ENCODE results near the gene GTF2IRD1. TPM values are rescaled to one million over a fixed set of nuclear protein-coding genes. Genes with fewer than 3 reads are reported as not detected.

GTF2IRD1 gene, protein sequence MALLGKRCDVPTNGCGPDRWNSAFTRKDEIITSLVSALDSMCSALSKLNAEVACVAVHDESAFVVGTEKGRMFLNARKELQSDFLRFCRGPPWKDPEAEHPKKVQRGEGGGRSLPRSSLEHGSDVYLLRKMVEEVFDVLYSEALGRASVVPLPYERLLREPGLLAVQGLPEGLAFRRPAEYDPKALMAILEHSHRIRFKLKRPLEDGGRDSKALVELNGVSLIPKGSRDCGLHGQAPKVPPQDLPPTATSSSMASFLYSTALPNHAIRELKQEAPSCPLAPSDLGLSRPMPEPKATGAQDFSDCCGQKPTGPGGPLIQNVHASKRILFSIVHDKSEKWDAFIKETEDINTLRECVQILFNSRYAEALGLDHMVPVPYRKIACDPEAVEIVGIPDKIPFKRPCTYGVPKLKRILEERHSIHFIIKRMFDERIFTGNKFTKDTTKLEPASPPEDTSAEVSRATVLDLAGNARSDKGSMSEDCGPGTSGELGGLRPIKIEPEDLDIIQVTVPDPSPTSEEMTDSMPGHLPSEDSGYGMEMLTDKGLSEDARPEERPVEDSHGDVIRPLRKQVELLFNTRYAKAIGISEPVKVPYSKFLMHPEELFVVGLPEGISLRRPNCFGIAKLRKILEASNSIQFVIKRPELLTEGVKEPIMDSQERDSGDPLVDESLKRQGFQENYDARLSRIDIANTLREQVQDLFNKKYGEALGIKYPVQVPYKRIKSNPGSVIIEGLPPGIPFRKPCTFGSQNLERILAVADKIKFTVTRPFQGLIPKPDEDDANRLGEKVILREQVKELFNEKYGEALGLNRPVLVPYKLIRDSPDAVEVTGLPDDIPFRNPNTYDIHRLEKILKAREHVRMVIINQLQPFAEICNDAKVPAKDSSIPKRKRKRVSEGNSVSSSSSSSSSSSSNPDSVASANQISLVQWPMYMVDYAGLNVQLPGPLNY
- 37.0 TPM for polyA plus RNA-seq (2012; ENCODE audit: insufficient read length, low read depth)

DNA sequence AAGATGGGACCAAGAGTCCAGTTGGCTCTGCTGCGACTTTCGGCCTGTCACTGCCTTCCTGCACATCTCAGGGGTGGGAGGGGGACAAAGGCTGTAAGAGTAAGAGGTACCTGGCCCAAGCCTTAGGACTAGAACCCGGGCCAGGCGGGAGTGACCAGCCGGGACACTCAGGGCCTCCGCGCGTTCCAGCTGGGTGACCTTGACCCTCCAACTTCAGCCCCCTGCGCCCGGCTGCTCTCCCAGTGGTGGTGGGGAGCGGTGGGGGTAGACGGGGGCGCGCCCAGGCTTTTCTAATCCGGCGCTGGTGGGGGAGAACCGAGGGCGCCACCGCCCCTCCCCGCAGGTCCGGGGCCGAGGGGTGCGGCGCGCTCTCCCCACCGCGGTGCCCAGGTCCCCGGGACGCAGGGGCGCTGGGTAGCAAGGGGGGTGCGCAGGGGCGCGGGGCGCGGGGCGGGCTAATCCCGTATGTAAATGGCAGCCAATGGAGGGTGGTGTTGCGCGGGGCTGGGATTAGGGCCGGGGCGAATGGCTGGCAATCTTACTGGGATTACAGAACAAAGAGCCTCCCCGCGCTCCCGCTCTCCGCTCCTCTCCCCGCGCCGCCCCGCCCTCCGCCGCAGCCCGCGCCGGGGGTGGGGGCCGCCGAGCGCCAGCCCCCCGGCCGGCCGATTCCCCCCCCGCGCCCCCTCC lies at the start of gene GTF2IRD1:
GTF2IRD1 (plus strand) TSS at position 585 of the 690 bp plus-strand sequence. CDS start 54,175 bp downstream, outside the sequence.
- no peak for TF ChIP-seq TAF1 (IDR thresholded peaks at IDR 0.05; ENCODE audit: borderline replicate concordance, insufficient read depth, low read length)
- TF ChIP-seq POLR2AphosphoS5 (IDR thresholded peaks at IDR 0.05; ENCODE audit: low read depth, low read length) = no peak
- TF ChIP-seq, protein P1, sequence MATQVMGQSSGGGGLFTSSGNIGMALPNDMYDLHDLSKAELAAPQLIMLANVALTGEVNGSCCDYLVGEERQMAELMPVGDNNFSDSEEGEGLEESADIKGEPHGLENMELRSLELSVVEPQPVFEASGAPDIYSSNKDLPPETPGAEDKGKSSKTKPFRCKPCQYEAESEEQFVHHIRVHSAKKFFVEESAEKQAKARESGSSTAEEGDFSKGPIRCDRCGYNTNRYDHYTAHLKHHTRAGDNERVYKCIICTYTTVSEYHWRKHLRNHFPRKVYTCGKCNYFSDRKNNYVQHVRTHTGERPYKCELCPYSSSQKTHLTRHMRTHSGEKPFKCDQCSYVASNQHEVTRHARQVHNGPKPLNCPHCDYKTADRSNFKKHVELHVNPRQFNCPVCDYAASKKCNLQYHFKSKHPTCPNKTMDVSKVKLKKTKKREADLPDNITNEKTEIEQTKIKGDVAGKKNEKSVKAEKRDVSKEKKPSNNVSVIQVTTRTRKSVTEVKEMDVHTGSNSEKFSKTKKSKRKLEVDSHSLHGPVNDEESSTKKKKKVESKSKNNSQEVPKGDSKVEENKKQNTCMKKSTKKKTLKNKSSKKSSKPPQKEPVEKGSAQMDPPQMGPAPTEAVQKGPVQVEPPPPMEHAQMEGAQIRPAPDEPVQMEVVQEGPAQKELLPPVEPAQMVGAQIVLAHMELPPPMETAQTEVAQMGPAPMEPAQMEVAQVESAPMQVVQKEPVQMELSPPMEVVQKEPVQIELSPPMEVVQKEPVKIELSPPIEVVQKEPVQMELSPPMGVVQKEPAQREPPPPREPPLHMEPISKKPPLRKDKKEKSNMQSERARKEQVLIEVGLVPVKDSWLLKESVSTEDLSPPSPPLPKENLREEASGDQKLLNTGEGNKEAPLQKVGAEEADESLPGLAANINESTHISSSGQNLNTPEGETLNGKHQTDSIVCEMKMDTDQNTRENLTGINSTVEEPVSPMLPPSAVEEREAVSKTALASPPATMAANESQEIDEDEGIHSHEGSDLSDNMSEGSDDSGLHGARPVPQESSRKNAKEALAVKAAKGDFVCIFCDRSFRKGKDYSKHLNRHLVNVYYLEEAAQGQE (IDR thresholded peaks at IDR 0.05; ENCODE audit: insufficient read depth in 1 of 2, low read depth in 2 of 2, low read length in 2 of 2) = no peak
- no peak for TF ChIP-seq FOXP2 (optimal IDR thresholded peaks at IDR 0.05; ENCODE audit: borderline replicate concordance, extremely low read depth, extremely low read length, insufficient read depth)

DNA sequence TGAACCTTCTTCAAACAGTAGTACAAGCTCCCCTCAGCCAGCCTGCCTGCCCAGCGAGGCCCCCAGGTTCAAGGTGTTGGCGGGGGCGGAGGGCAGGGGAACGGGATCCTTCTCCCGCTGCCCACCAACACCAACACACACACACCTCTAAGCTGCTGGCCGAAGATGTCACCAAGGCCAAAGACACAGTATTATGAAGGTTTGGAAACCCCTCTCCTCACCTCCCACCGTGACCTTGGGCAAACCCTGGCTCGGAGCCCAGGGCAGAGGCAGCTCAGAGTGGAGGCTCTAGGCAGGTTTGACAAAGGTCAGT lies 49.4 kb upstream of the GTF2IRD1 start:
- no peak for TF ChIP-seq SIN3A (IDR thresholded peaks at IDR 0.05; ENCODE audit: borderline replicate concordance, insufficient read depth, low read length)
- TF ChIP-seq FOXP2 (optimal IDR thresholded peaks at IDR 0.05; ENCODE audit: borderline replicate concordance, extremely low read depth, extremely low read length, insufficient read depth) = no peak
- no peak for TF ChIP-seq TAF1 (IDR thresholded peaks at IDR 0.05; ENCODE audit: borderline replicate concordance, insufficient read depth, low read length)

DNA sequence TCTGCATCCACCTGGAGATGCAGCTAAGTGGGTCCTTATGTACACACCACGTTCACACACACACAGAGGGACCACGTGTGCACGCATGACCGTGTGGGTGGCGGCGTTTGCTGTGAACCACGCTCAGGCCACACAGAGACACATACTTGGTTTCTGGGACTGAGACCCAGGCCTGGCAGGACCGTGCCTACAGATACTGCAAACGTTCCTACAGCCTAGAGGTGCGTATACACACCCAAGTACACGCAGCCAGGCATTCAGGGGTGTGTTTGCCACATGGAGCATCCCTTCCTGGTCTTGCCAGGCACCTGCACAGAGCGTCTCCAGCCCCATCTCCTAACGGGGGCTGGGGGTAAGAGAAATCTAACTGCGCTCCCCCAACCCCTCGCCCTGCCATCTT lies 49.0 kb upstream of the GTF2IRD1 start:
- TF ChIP-seq SIN3A (IDR thresholded peaks at IDR 0.05; ENCODE audit: borderline replicate concordance, insufficient read depth, low read length) = no peak

DNA sequence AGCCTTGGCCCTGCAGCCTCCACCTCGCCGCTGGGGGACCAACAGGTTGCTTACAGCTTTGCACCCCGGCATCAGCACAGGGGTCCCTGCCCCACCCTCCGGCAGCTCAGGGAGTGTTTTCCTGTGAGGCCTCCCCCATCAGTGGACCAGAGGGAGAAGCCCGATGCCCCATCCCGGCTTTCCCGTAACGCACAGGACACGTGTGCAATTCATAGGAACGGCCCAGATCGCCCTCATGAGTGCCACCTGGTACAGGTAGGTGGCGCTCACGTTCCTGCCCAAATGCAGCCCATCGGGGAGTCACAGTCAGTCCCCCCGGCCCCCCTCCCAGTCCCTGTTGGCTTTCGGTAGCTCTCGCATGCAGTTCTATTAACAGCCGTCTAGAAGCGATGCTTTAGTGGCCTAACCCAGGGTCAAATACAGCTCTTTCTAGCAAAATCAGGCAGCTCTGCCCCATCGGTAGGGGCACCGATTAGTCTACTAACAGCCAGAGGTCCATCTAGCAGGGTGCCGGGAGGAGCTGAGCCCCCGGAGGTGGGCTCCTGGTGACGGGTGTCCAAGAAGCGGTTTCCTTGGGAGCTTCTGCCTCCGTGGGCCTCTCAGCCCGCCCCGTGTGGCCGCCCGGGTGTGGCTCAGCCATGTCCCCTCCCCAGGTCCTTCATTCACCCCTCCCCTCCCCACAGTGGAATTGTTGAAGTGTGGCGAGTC lies 48.4 kb upstream of the GTF2IRD1 start:
- TF ChIP-seq FOXP2 (optimal IDR thresholded peaks at IDR 0.05; ENCODE audit: borderline replicate concordance, extremely low read depth, extremely low read length, insufficient read depth) = no peak
- no peak for TF ChIP-seq SIN3A (IDR thresholded peaks at IDR 0.05; ENCODE audit: borderline replicate concordance, insufficient read depth, low read length)
- TF ChIP-seq TAF1 (IDR thresholded peaks at IDR 0.05; ENCODE audit: borderline replicate concordance, insufficient read depth, low read length) = no peak
- no peak for TF ChIP-seq POLR2AphosphoS5 (IDR thresholded peaks at IDR 0.05; ENCODE audit: low read depth, low read length)
- TF ChIP-seq, protein P1 (IDR thresholded peaks at IDR 0.05; ENCODE audit: insufficient read depth in 1 of 2, low read depth in 2 of 2, low read length in 2 of 2) = no peak

DNA sequence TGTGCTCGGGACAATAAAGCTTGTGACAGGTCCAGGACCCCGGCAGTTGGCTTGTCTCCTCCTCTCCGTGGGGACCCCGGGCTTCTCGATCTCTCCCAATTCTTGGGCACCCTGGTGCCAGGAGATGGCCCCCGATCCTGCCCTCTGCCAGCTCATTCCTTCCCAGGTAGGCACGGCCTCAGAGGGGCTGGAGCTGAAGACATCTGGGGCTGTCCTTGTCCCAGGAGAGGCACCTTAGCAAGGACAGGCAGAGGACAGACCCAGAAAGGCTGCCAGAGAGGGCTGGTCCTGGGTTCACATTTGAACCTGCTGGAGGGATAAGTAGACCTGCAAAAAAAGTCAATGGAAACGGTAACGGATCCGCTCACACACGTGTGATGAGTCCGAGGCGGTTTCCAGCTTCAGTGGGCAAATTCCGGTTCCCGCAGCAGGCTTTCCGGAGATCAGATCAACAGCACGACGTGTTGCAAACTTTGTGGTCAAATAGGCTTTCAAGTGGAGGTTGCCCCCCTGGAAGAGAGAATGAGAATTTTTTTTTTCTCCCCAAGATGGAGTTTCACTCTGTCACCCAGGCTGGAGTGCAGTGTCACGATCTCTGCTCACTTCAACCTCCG lies 47.7 kb upstream of the GTF2IRD1 start:
- TF ChIP-seq, protein P1 (IDR thresholded peaks at IDR 0.05; ENCODE audit: insufficient read depth in 1 of 2, low read depth in 2 of 2, low read length in 2 of 2) = no peak
- no peak for TF ChIP-seq TAF1 (IDR thresholded peaks at IDR 0.05; ENCODE audit: borderline replicate concordance, insufficient read depth, low read length)
- no peak for TF ChIP-seq FOXP2 (optimal IDR thresholded peaks at IDR 0.05; ENCODE audit: borderline replicate concordance, extremely low read depth, extremely low read length, insufficient read depth)
- TF ChIP-seq SIN3A (IDR thresholded peaks at IDR 0.05; ENCODE audit: borderline replicate concordance, insufficient read depth, low read length) = no peak
- no peak for TF ChIP-seq POLR2AphosphoS5 (IDR thresholded peaks at IDR 0.05; ENCODE audit: low read depth, low read length)

Data from PFSK-1 (cell line).